Natural killer cell (primary cell): ENCODE data around the gene ERC1. TPM values are rescaled to one million over a fixed set of nuclear protein-coding genes. Genes with fewer than 3 reads are reported as not detected.

ENCODE experiments used
- ATAC-seq, 3 donors: fragments of 150-1000 bp in 2 of 3; fragments of 200-7000 bp in 1 of 3; cut with Tn5 transposase; 1 replicate in 1 of 3; 2 replicates in 2 of 3; pipeline ENCODE4 v1.10.0; 2021; ENCODE audit warnings: mild to moderate bottlenecking in 2 of 3, moderate library complexity in 2 of 3
- DNase-seq, 2 donors: peaks; one replicate each; pipeline versions ENCODE4 v3.0.0 to v3.0.0-alpha.2; 2013 to 2021; ENCODE audit warnings: mixed read lengths in 1 of 2
- H3K27ac ChIP-seq: one replicate; pipeline ENCODE4 v1.5.1; 2013; ENCODE audit warnings: mild to moderate bottlenecking, low read length
- H3K27me3 ChIP-seq: one replicate; pipeline ENCODE4 v1.6.1; 2013; ENCODE audit warnings: low read length; ENCODE audit not compliant: control insufficient read depth, insufficient read depth
- H3K36me3 ChIP-seq: one replicate; pipeline ENCODE4 v1.6.1; 2013; ENCODE audit warnings: low read length; ENCODE audit not compliant: control insufficient read depth, insufficient read depth
- H3K4me1 ChIP-seq: one replicate; pipeline ENCODE4 v1.6.1; 2013; ENCODE audit warnings: low read length; ENCODE audit not compliant: control insufficient read depth, insufficient read depth
- H3K4me3 ChIP-seq: one replicate; pipeline ENCODE4 v1.5.1; 2013; ENCODE audit warnings: low read length
- H3K9me3 ChIP-seq: one replicate; pipeline ENCODE4 v1.6.1; 2013; ENCODE audit warnings: low read length; ENCODE audit not compliant: control insufficient read depth, insufficient read depth
- H3K27ac Mint-ChIP-seq, 2 donors: one replicate each; pipeline ENCODE4 v1.8.0; 2022; ENCODE audit warnings: mild to moderate bottlenecking in 2 of 2, mixed read lengths in 2 of 2, moderate library complexity in 1 of 2
- H3K27me3 Mint-ChIP-seq, 2 donors: one replicate each; pipeline ENCODE4 v1.8.0; 2022; ENCODE audit warnings: low read depth in 2 of 2, mixed read lengths in 2 of 2
- H3K36me3 Mint-ChIP-seq: one replicate; pipeline ENCODE4 v1.8.0; 2022; ENCODE audit warnings: mixed read lengths
- H3K4me1 Mint-ChIP-seq, 2 donors: one replicate each; pipeline ENCODE4 v1.8.0; 2022; ENCODE audit warnings: mixed read lengths in 2 of 2
- H3K4me3 Mint-ChIP-seq: one replicate; pipeline ENCODE4 v1.8.0; 2022; ENCODE audit warnings: mild to moderate bottlenecking, moderate library complexity, mixed read lengths
- H3K9me3 Mint-ChIP-seq, 2 donors: one replicate each; pipeline ENCODE4 v1.8.0; 2022; ENCODE audit warnings: mixed read lengths in 2 of 2
- CTCF ChIP-seq: fragments of 200-600 bp; IDR thresholded peaks from one replicate; pipeline ENCODE4 v1.8.0; 2022; ENCODE audit warnings: antibody characterized with exemption
- WGBS: methylation state at CpG from one replicate; pipeline ENCODE4 v1.1.7; 2013; ENCODE audit warnings: missing lambda C conversion rate; ENCODE audit not compliant: insufficient coverage; 5-methylcytosine and 5-hydroxymethylcytosine counted together
- intact Hi-C: fragments of 100-400 bp; cut with micrococcal nuclease; formaldehyde crosslinking; loops from one replicate; pipeline ENCODE4 v1.14.2; 2022
- total RNA-seq, 4 donors: library from RNA; stranded (reverse); fragments of 120-200 nt in 1 of 4; gene quantifications; one replicate each; pipeline versions ENCODE4 v1.2.3 to v1.2.4, GENCODE V29; 2013 to 2022

The ERC1 gene
- total RNA-seq, 3 donors from 2014 or later (not counting 1 experiment from before 2014, with no cell fraction given): 43.5 to 54.0 (median 44.9) TPM

DNA sequence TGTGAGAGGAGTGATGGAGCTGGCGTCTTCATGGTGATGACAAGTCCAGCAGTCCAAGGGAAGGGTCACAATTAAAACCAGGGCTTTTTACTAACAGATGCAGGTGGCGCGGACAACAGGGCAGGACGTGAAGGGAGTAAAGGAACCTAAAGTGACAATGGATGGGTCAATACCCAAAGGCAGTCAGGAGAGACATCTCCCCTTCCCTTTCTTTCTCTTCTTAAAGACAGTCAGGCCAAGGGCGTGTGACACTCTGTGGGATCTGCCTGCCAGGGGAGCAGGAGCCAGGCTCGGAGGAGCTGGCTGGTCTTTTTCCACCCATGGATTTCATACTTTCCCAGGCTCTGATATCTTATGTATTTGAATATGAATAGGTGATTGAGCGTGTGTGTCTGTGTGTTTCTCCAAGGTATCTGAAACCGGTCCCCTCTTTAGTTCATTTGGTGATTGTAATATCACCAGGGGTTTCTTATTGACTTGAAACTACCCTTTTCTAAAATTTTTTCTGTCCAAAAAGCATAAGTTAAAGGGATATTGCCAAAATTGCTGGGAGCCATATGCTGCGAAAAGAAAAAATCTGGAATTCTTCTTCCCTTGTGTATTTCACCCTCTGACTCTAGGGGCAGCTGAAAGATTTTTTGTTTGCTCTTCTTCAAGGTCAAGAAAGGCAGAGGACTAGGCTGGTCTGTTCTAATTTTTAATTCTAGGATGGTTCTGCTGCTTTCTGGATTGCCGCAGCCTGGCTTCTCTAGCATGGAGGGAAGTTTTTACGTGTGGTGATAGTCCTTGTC lies 541.5 kb downstream of the ERC1 start:
- intact Hi-C loops: no loop called here

GRCh38 chr12:1533205-1533601 lies 542.2 kb downstream of the ERC1 start:
- Histone ChIP-seq H3K9me3 (no peaks in the 10 kb centered on the region), H3K27ac (no peak overlapping the region), H3K36me3 (no peaks in the 10 kb centered on the region), H3K4me3 (peak overlapping the region; percentile 9), H3K4me1 (peaks cover 50% of the 10 kb centered on the region), H3K27me3 (peaks cover 66% of the 10 kb centered on the region)
- Mint-ChIP-seq H3K27me3 (peaks cover 68 to 71% of the 10 kb centered on the region in 2 donors), H3K27ac (no peak overlapping the region), H3K4me1 (peaks cover 38 to 40% of the 10 kb centered on the region in 2 donors), H3K36me3 (no peaks in the 10 kb centered on the region), H3K9me3 (no peaks in the 10 kb centered on the region), H3K4me3 (peak overlapping the region; percentile 87)
- intact Hi-C loops: no loop called here
- DNase-seq (peak in 1 of 2 donors; percentile 65), ATAC-seq (peak; percentile 20 to 48 (median 26))
- 18% methylated on average over 9 of the region's 9 CpGs for WGBS
- no peak for TF ChIP-seq CTCF

More for the DNA sequence above, 541.5 kb downstream of the ERC1 start:
- Histone ChIP-seq H3K4me1 (peaks cover 50% of the 10 kb centered on the region), H3K27me3 (peaks cover 67% of the 10 kb centered on the region), H3K9me3 (no peaks in the 10 kb centered on the region), H3K36me3 (no peaks in the 10 kb centered on the region), H3K27ac (no peak overlapping the region), H3K4me3 (peak overlapping the region; percentile 9)
- Mint-ChIP-seq H3K4me1 (peaks cover 38 to 40% of the 10 kb centered on the region in 2 donors), H3K9me3 (no peaks in the 10 kb centered on the region), H3K36me3 (no peaks in the 10 kb centered on the region), H3K4me3 (peak overlapping the region; percentile 87), H3K27me3 (peaks cover 70 to 71% of the 10 kb centered on the region in 2 donors), H3K27ac (no peak overlapping the region)
- no peak for TF ChIP-seq CTCF
- no peak for DNase-seq
- ATAC-seq: no peak
- 82% methylated on average over 10 of the region's 11 CpGs for WGBS

GRCh38 chr12:1533602-1534304 lies 542.7 kb downstream of the ERC1 start:
- H3K27ac Mint-ChIP-seq: peak overlapping the region in 1 of 2 donors; percentile 29
- peak; percentile 59 to 75 (median 64) for ATAC-seq
- no peaks in the 10 kb centered on the region for H3K9me3 Mint-ChIP-seq
- Histone ChIP-seq H3K9me3 (no peaks in the 10 kb centered on the region), H3K36me3 (no peaks in the 10 kb centered on the region), H3K4me1 (peaks cover 50% of the 10 kb centered on the region), H3K4me3 (peak overlapping the region; percentile 9), H3K27me3 (peaks cover 70% of the 10 kb centered on the region), H3K27ac (no peak overlapping the region)
- H3K36me3 Mint-ChIP-seq: no peaks in the 10 kb centered on the region
- peaks cover 66 to 71% of the 10 kb centered on the region in 2 donors for H3K27me3 Mint-ChIP-seq
- intact Hi-C loops: no loop called here
- peaks cover 38 to 40% of the 10 kb centered on the region in 2 donors for H3K4me1 Mint-ChIP-seq
- peak overlapping the region; percentile 87 for H3K4me3 Mint-ChIP-seq
- WGBS: under 1% methylated on average over 16 of the region's 16 CpGs
- peak; percentile 43 to 60 for DNase-seq
- no peak for TF ChIP-seq CTCF
